ENCODE measurements around the gene TMEM61.
A peak's percentile ranks its signal among the peaks of the same experiment; 100 is the strongest.
"Not testable (repeated sequence)": the region's sequence is repeated elsewhere in the genome, so short reads cannot be mapped to it uniquely, and the experiment has no call there.

TMEM61 gene

GRCh38 chr1:54962612-54963395 is 17.6 kb upstream of the TMEM61 start:
- no peak for DNase-seq

GRCh38 chr1:54963829-54964228 is 16.6 kb upstream of the TMEM61 start:
- DNase-seq, result not testable (repeated sequence)

GRCh38 chr1:54965624-54966340 is 14.6 kb upstream of the TMEM61 start:
- no peak for DNase-seq

GRCh38 chr1:54967372-54967771 is 13.1 kb upstream of the TMEM61 start:
- no peak for DNase-seq

GRCh38 chr1:54968551-54968950 is 11.9 kb upstream of the TMEM61 start:
- no peak for DNase-seq

GRCh38 chr1:54969879-54970278 is 10.5 kb upstream of the TMEM61 start:
- DNase-seq, result no peak

GRCh38 chr1:54970901-54971300 is 9.5 kb upstream of the TMEM61 start:
- no peak for DNase-seq

- no peak for DNase-seq
These were observed 9.1 kb upstream of the TMEM61 start for GRCh38 chr1:54971317-54971791.

- DNase-seq, result no peak
These were observed 8.0 kb upstream of the TMEM61 start for GRCh38 chr1:54972436-54972835.

GRCh38 chr1:54973205-54973921 is 7.1 kb upstream of the TMEM61 start:
- DNase-seq, result no peak

GRCh38 chr1:54975356-54976108 is 4.9 kb upstream of the TMEM61 start:
- DNase-seq, result no peak

GRCh38 chr1:54976747-54977146 is 3.7 kb upstream of the TMEM61 start:
- no peak for DNase-seq

- DNase-seq, result no peak
These were observed 2.7 kb upstream of the TMEM61 start for GRCh38 chr1:54977533-54978297.

- no peak for DNase-seq
These were observed 1.7 kb upstream of the TMEM61 start for GRCh38 chr1:54978528-54979326.

GRCh38 chr1:54979327-54979891 is 1.0 kb upstream of the TMEM61 start:
- no peak for DNase-seq

- no peak for DNase-seq
These were observed 341 bp upstream of the TMEM61 start for GRCh38 chr1:54980046-54980527.

- DNase-seq, result no peak
These were observed 1.0 kb downstream of the TMEM61 start for GRCh38 chr1:54981466-54981865.

- DNase-seq, result peak; percentile 45
These were observed 2.3 kb downstream of the TMEM61 start for GRCh38 chr1:54982739-54983138.

GRCh38 chr1:54984131-54984842 is 3.9 kb downstream of the TMEM61 start:
- no peak for DNase-seq

- DNase-seq, result no peak
These were observed 5.1 kb downstream of the TMEM61 start for GRCh38 chr1:54985556-54985955.
